CD4-positive, alpha-beta T cell (primary cell): Measurements from ENCODE around the gene SLC9A4. TPM values are rescaled to one million over a fixed set of nuclear protein-coding genes. Genes with fewer than 3 reads are reported as not detected.

ENCODE experiments used
- ATAC-seq: fragments of 200-7000 bp; cut with Tn5 transposase; one replicate; pipeline ENCODE4 v1.10.0; 2022; ENCODE audit warnings: mild to moderate bottlenecking; ENCODE audit not compliant: poor library complexity
- CTCF ChIA-PET: fragments of 350-600 bp; sonication (Branson Sonifier 250); formaldehyde crosslinking; loops from one replicate; lab custom pipeline; 2021; ENCODE audit warnings: antibody characterized with exemption, inconsistent platforms; lab: Charles Lee
- POLR2A ChIA-PET: fragments of 350-600 bp; sonication (Branson Sonifier 250); formaldehyde crosslinking; loops from one replicate; lab custom pipeline; 2021; ENCODE audit warnings: antibody characterized with exemption, inconsistent platforms; lab: Charles Lee
- DNase-seq, 14 experiments: peaks; one replicate each; pipeline ENCODE4 v3.0.0-alpha.2; 2013 to 2020; ENCODE audit warnings: mixed read lengths in 2 of 14
- H3K27ac ChIP-seq, 2 donors: one replicate each; pipeline versions ENCODE4 v1.5.1 to v1.7.0; 2013; ENCODE audit warnings: low read length in 2 of 2, low read depth in 1 of 2, mild to moderate bottlenecking in 1 of 2
- H3K27me3 ChIP-seq, 2 experiments: 1 replicate in 1 of 2; 2 replicates in 1 of 2; pipeline versions ENCODE4 v1.6.1 to v1.7.0; 2013; ENCODE audit warnings: low read length in 2 of 2, control low read depth in 1 of 2, mild to moderate bottlenecking in 1 of 2, moderate library complexity in 1 of 2; ENCODE audit not compliant: insufficient read depth in 2 of 2, control insufficient read depth in 1 of 2
- H3K36me3 ChIP-seq: one replicate; pipeline ENCODE4 v1.6.1; 2013; ENCODE audit warnings: low read length, control low read depth; ENCODE audit not compliant: insufficient read depth
- H3K4me1 ChIP-seq: one replicate; pipeline ENCODE4 v1.6.1; 2013; ENCODE audit warnings: low read length, control low read depth; ENCODE audit not compliant: insufficient read depth
- H3K4me3 ChIP-seq: one replicate; pipeline ENCODE4 v1.5.1; 2013; ENCODE audit warnings: mild to moderate bottlenecking, low read length, moderate library complexity
- H3K9me3 ChIP-seq, 2 experiments: 1 replicate in 1 of 2; 2 replicates in 1 of 2; pipeline versions ENCODE4 v1.6.1 to v1.7.0; 2013; ENCODE audit warnings: low read length in 2 of 2, mild to moderate bottlenecking in 2 of 2, control low read depth in 1 of 2, moderate library complexity in 1 of 2; ENCODE audit not compliant: control insufficient read depth in 1 of 2, insufficient read depth in 1 of 2
- H3K27ac Mint-ChIP-seq: one replicate; pipeline ENCODE4 v1.8.0; 2020; ENCODE audit warnings: mixed read lengths
- H3K27me3 Mint-ChIP-seq: one replicate; pipeline ENCODE4 v1.8.0; 2021; ENCODE audit warnings: mixed read lengths
- H3K36me3 Mint-ChIP-seq: one replicate; pipeline ENCODE4 v1.8.0; 2021; ENCODE audit warnings: low read depth, mixed read lengths
- H3K4me1 Mint-ChIP-seq: one replicate; pipeline ENCODE4 v1.8.0; 2021; ENCODE audit warnings: low read depth, mixed read lengths
- H3K4me3 Mint-ChIP-seq: one replicate; pipeline ENCODE4 v1.8.0; 2020; ENCODE audit warnings: mild to moderate bottlenecking, mixed read lengths
- H3K9me3 Mint-ChIP-seq: one replicate; pipeline ENCODE4 v1.8.0; 2020; ENCODE audit warnings: mixed read lengths
- CTCF ChIP-seq: fragments of 200-600 bp; IDR thresholded peaks from one replicate; pipeline ENCODE4 v1.8.0; 2022; ENCODE audit warnings: antibody characterized with exemption, mild to moderate bottlenecking
- intact Hi-C, 2 experiments: fragments of 100-400 bp; cut with DNase I in 1 of 2; cut with micrococcal nuclease in 1 of 2; formaldehyde crosslinking; loops; one replicate each; pipeline versions ENCODE4 v1.15.1 to v1.9.0; 2023 to 2025; cut with DNase I, micrococcal nuclease
- total RNA-seq, 174 experiments: library from RNA in 2 of 174; stranded (reverse) in 2 of 174; gene quantifications; one replicate each; pipeline ENCODE4 v1.2.3 and lab custom pipeline; 2021 to 2026

SLC9A4 gene
- total RNA-seq, 2 experiments from 2014 or later, result not detected

GRCh38 chr2:102485147-102485785, 12.2 kb downstream of the SLC9A4 start:
- TF ChIP-seq CTCF, result no peak
- Histone ChIP-seq H3K4me3 (no peak overlapping the region), H3K9me3 (no peaks in the 10 kb centered on the region), H3K27me3 (peaks cover 2 to 3% of the 10 kb centered on the region in 2 experiments), H3K36me3 (no peaks in the 10 kb centered on the region), H3K27ac (no peak overlapping the region), H3K4me1 (no peaks in the 10 kb centered on the region)
- Mint-ChIP-seq H3K4me3 (no peak overlapping the region), H3K4me1 (no peaks in the 10 kb centered on the region), H3K9me3 (no peaks in the 10 kb centered on the region), H3K27me3 (peaks cover 22% of the 10 kb centered on the region), H3K36me3 (no peaks in the 10 kb centered on the region), H3K27ac (no peak overlapping the region)
- ChIA-PET POLR2A (no interaction called here), CTCF (no interaction called here)
- ATAC-seq (no peak), DNase-seq (no peak)
- intact Hi-C loops, result no loop called here

GRCh38 chr2:102486941-102487702, 14.1 kb downstream of the SLC9A4 start:
- Mint-ChIP-seq H3K36me3 (no peaks in the 10 kb centered on the region), H3K4me1 (no peaks in the 10 kb centered on the region), H3K27ac (no peak overlapping the region), H3K27me3 (peaks cover 18% of the 10 kb centered on the region), H3K4me3 (no peak overlapping the region), H3K9me3 (no peaks in the 10 kb centered on the region)
- intact Hi-C loops, result no loop called here
- Histone ChIP-seq H3K4me3 (no peak overlapping the region), H3K36me3 (no peaks in the 10 kb centered on the region), H3K27ac (no peak overlapping the region), H3K9me3 (no peaks in the 10 kb centered on the region), H3K27me3 (peaks cover 3 to 4% of the 10 kb centered on the region in 2 experiments), H3K4me1 (no peaks in the 10 kb centered on the region)
- no peak for DNase-seq
- ChIA-PET POLR2A (no interaction called here), CTCF (no interaction called here)
- no peak for TF ChIP-seq CTCF
- ATAC-seq, result no peak

- H3K4me3 Mint-ChIP-seq, result no peak overlapping the region
- Histone ChIP-seq H3K9me3 (no peaks in the 10 kb centered on the region), H3K4me1 (no peaks in the 10 kb centered on the region), H3K27me3 (peaks cover 3 to 4% of the 10 kb centered on the region in 2 experiments), H3K4me3 (no peak overlapping the region), H3K36me3 (no peaks in the 10 kb centered on the region), H3K27ac (no peak overlapping the region)
- H3K9me3 Mint-ChIP-seq, result no peaks in the 10 kb centered on the region
- no peak overlapping the region for H3K27ac Mint-ChIP-seq
- ChIA-PET CTCF (interaction anchor here (1.3 kb wide), 1 partner anchor 15 kb away, joined by 3 read pairs; the partner anchor contains the start of gene SLC9A4), POLR2A (no interaction called here)
- peaks cover 18% of the 10 kb centered on the region for H3K27me3 Mint-ChIP-seq
- no peak for TF ChIP-seq CTCF
- ATAC-seq (no peak), DNase-seq (no peak)
- H3K36me3 Mint-ChIP-seq, result no peaks in the 10 kb centered on the region
- intact Hi-C loops, result no loop called here
- H3K4me1 Mint-ChIP-seq, result no peaks in the 10 kb centered on the region
These were observed 14.9 kb downstream of the SLC9A4 start for GRCh38 chr2:102487761-102488462.
